IMR-90 (cell line): Measurements from ENCODE around the gene GTPBP4. TPM values are rescaled to one million over a fixed set of nuclear protein-coding genes. Genes with fewer than 3 reads are reported as not detected.

Experiments used
- ATAC-seq: fragments of 200-7000 bp; cut with Tn5 transposase; 2 replicates; pipeline ENCODE4 v1.9.1; 2020; ENCODE audit warnings: low read depth, mild to moderate bottlenecking, moderate library complexity
- BruUV-seq: library from RNA; stranded (reverse); fragments of 400-500 nt; replicated peaks from 2 replicates; lab custom pipeline; 2021; lab: Mats Ljungman, UMichigan
- CTCF ChIA-PET: fragments of 300-600 bp; formaldehyde crosslinking; extraction: SDS; loops from one replicate; lab custom pipeline; 2021; ENCODE audit warnings: antibody characterized with exemption; lab: Yijun Ruan, JAX
- POLR2A ChIA-PET: fragments of 300-600 bp; sonication (Branson Sonifier 250); formaldehyde crosslinking; loops from one replicate; lab custom pipeline; 2022; ENCODE audit warnings: antibody characterized with exemption; ENCODE audit not compliant: unreplicated experiment; lab: Charles Lee
- DNase-seq: peaks from one replicate; pipeline ENCODE4 v3.0.0; 2013
- H2AFZ ChIP-seq: replicated peaks from 2 replicates; pipeline ENCODE3; 2013; ENCODE audit warnings: low read length, mild to moderate bottlenecking; ENCODE audit not compliant: poor library complexity
- H2AK5ac ChIP-seq: 2 replicates; pipeline ENCODE4 v1.6.1; 2013; ENCODE audit warnings: low read depth, low read length, inconsistent platforms
- H2AK9ac ChIP-seq: replicated peaks from 2 replicates; pipeline ENCODE3; 2013; ENCODE audit warnings: mild to moderate bottlenecking, low read depth, low read length, moderate library complexity; ENCODE audit not compliant: poor library complexity
- H2BK120ac ChIP-seq: 2 replicates; pipeline ENCODE4 v1.6.1; 2013; ENCODE audit warnings: low read depth, low read length, inconsistent platforms
- H2BK15ac ChIP-seq: 3 replicates; pipeline ENCODE4 v1.6.1; 2013; ENCODE audit warnings: low read depth, low read length, inconsistent platforms
- H2BK20ac ChIP-seq: 2 replicates; pipeline ENCODE4 v1.6.1; 2013; ENCODE audit warnings: low read depth, mild to moderate bottlenecking, inconsistent platforms, low read length, moderate library complexity
- H2BK5ac ChIP-seq: 2 replicates; pipeline ENCODE4 v1.6.1; 2013; ENCODE audit warnings: mild to moderate bottlenecking, low read depth, low read length, inconsistent platforms; ENCODE audit not compliant: poor library complexity, severe bottlenecking
- H3K14ac ChIP-seq: replicated peaks from 2 replicates; pipeline ENCODE4 v1.6.1; 2013; ENCODE audit warnings: low read depth, low read length, inconsistent platforms
- H3K18ac ChIP-seq: 2 replicates; pipeline ENCODE4 v1.6.1; 2013; ENCODE audit warnings: low read depth, low read length, control low read depth
- H3K23ac ChIP-seq: 2 replicates; pipeline ENCODE4 v1.6.1; 2013; ENCODE audit warnings: low read depth, low read length, inconsistent platforms
- H3K27ac ChIP-seq: 2 replicates; pipeline ENCODE4 v1.5.1; 2013; ENCODE audit warnings: mild to moderate bottlenecking, control low read depth, low read length; ENCODE audit not compliant: insufficient read depth
- H3K27me3 ChIP-seq: 2 replicates; pipeline ENCODE4 v1.6.1; 2013; ENCODE audit warnings: low read length; ENCODE audit not compliant: control insufficient read depth, insufficient read depth
- H3K36me3 ChIP-seq: 2 replicates; pipeline ENCODE4 v1.6.1; 2013; ENCODE audit warnings: low read length, mixed read lengths; ENCODE audit not compliant: control insufficient read depth, insufficient read depth
- H3K4ac ChIP-seq: 2 replicates; pipeline ENCODE4 v1.6.1; 2013; ENCODE audit warnings: low read depth, low read length, inconsistent platforms
- H3K4me1 ChIP-seq: 2 replicates; pipeline ENCODE4 v1.6.1; 2013; ENCODE audit warnings: low read length, mixed read lengths; ENCODE audit not compliant: control insufficient read depth, insufficient read depth
- H3K4me2 ChIP-seq: 2 replicates; pipeline ENCODE4 v1.6.1; 2013; ENCODE audit warnings: low read depth, mild to moderate bottlenecking, control low read depth, low read length, moderate library complexity
- H3K4me3 ChIP-seq: 2 replicates; pipeline ENCODE4 v1.5.1; 2013; ENCODE audit warnings: low read depth, mild to moderate bottlenecking, control low read depth, low read length, moderate library complexity; ENCODE audit not compliant: insufficient read depth
- H3K56ac ChIP-seq: 2 replicates; pipeline ENCODE4 v1.6.1; 2013; ENCODE audit warnings: low read length, inconsistent platforms; ENCODE audit not compliant: insufficient read depth; ENCODE audit errors: extremely low read depth
- H3K79me1 ChIP-seq, 2 experiments: 2 replicates each; pipeline ENCODE4 v1.6.1; 2013; ENCODE audit warnings: low read length in 2 of 2, inconsistent platforms in 1 of 2, low read depth in 1 of 2
- H3K9ac ChIP-seq: 2 replicates; pipeline ENCODE4 v1.6.1; 2013; ENCODE audit warnings: low read depth, low read length, control low read depth
- H3K9me1 ChIP-seq: 2 replicates; pipeline ENCODE4 v1.6.1; 2013; ENCODE audit warnings: low read length, inconsistent platforms; ENCODE audit not compliant: insufficient read depth
- H3K9me3 ChIP-seq: 2 replicates; pipeline ENCODE4 v1.6.1; 2013; ENCODE audit warnings: low read length; ENCODE audit not compliant: control insufficient read depth, insufficient read depth
- H4K20me1 ChIP-seq: 2 replicates; pipeline ENCODE4 v1.6.1; 2013; ENCODE audit warnings: low read length, inconsistent platforms; ENCODE audit not compliant: insufficient read depth
- H4K5ac ChIP-seq: 2 replicates; pipeline ENCODE4 v1.6.1; 2013; ENCODE audit warnings: mild to moderate bottlenecking, low read depth, low read length, control low read depth
- H4K8ac ChIP-seq, 2 experiments: 2 replicates each; pipeline ENCODE4 v1.6.1; 2013; ENCODE audit warnings: low read depth in 2 of 2, low read length in 2 of 2, control low read depth in 1 of 2, inconsistent platforms in 1 of 2
- H4K91ac ChIP-seq: 2 replicates; pipeline ENCODE4 v1.6.1; 2013; ENCODE audit warnings: low read depth, low read length, inconsistent platforms; ENCODE audit not compliant: insufficient read depth
- BHLHE40 ChIP-seq: fragments of 150-350 bp; IDR thresholded peaks from 2 replicates; pipeline ENCODE4 v1.6.1; 2016; ENCODE audit warnings: mild to moderate bottlenecking, low read depth, low read length
- POLR2A ChIP-seq: IDR thresholded peaks from 2 replicates; pipeline ENCODE4 v1.6.1; 2012; ENCODE audit warnings: mild to moderate bottlenecking, low read depth, low read length
- WGBS, 2 experiments: methylation state at CpG; one replicate each; pipeline versions ENCODE4 v1.1.5 to v1.1.7; 2013; ENCODE audit warnings: missing lambda C conversion rate in 2 of 2; ENCODE audit not compliant: insufficient read length in 1 of 2; ENCODE audit errors: extremely low coverage in 2 of 2; 5-methylcytosine and 5-hydroxymethylcytosine counted together
- dilution Hi-C: fragments of 300-500 bp; cut with HindIII; formaldehyde crosslinking; loops from one replicate; pipeline ENCODE4 v1.14.3; 2018; ENCODE audit warnings: low sequenced_read_pairs; ENCODE audit not compliant: unreplicated experiment
- in situ Hi-C: fragments of 300-500 bp; cut with MboI; formaldehyde crosslinking; loops from 3 replicates; pipeline ENCODE4 v1.14.3; 2019; ENCODE audit warnings: low sequenced_read_pairs, inconsistent platforms, mixed read lengths
- intact Hi-C: fragments of 100-400 bp; cut with micrococcal nuclease; formaldehyde crosslinking; loops from 2 replicates; pipeline ENCODE4 v1.10.0; 2022
- polyA plus RNA-seq, 3 experiments: library from polyadenylated mRNA; depleted of rRNA; stranded (reverse); fragments of >200 nt; gene quantifications; 2 replicates each; pipeline ENCODE4 v1.2.3, GENCODE V29; 2012; ENCODE audit warnings: low replicate concordance in 1 of 3
- total RNA-seq: library from RNA; depleted of rRNA; stranded (reverse); fragments of >200 nt; gene quantifications from 2 replicates; pipeline ENCODE4 v1.2.3, GENCODE V29; 2012

GTPBP4 gene
- total and polyA plus RNA-seq, 2 of the 4 experiments (the other 2 are of a cell fraction): 46.2 to 48.6 TPM

DNA sequence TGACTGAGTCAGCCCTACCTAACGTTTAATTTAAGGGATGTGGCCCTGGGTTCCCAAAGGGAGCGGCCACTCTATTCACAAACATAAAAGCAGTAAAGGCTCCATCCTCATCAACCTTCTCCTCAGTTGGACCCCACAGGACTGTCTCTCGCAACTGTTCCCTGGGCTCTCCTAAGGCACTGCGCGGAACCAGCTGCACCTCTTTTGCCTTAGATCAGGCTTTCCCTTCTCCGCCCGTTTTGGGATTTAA lies 689 bp upstream of the GTPBP4 start:
- Histone ChIP-seq H2AK9ac (peak overlapping the region; percentile 100), H2AK5ac (peak overlapping the region; percentile 97), H3K4ac (peak overlapping the region; percentile 99), H2BK20ac (peak overlapping the region; percentile 85), H3K4me2 (peak overlapping the region; percentile 86), H4K8ac (peak overlapping the region; percentile 73 to 99), H3K27me3 (no peaks in the 10 kb centered on the region), H3K9me3 (no peaks in the 10 kb centered on the region), H4K5ac (peak overlapping the region; percentile 67), H3K4me1 (peaks cover 13% of the 10 kb centered on the region), H2BK15ac (peak overlapping the region; percentile 70; the same call in 2 of the 3 replicates), H3K18ac (peak overlapping the region; percentile 77), H3K4me3 (peak overlapping the region; percentile 63), H3K36me3 (peaks cover 4% of the 10 kb centered on the region), H4K20me1 (peaks cover 30% of the 10 kb centered on the region), H3K79me1 (peaks cover 22 to 60% of the 10 kb centered on the region in 2 experiments), H3K27ac (peak overlapping the region; percentile 86), H3K14ac (peak overlapping the region; percentile 99), H2AFZ (peak overlapping the region; percentile 92), H3K9ac (peak overlapping the region; percentile 83), H3K9me1 (peaks cover 26% of the 10 kb centered on the region), H3K23ac (peak overlapping the region; percentile 99), H4K91ac (peak overlapping the region; percentile 99), H2BK5ac (peak overlapping the region; percentile 97), H2BK120ac (peak overlapping the region; percentile 92), H3K56ac (peak overlapping the region; percentile 95)
- ChIA-PET CTCF (no interaction called here), POLR2A (interaction anchor here (0.6 kb wide), 1 partner anchor 58 kb away, joined by 4 read pairs; no protein-coding TSS in a partner anchor)
- DNase-seq (no peak), ATAC-seq (no peak; the same call in 1 of the 2 replicates)
- WGBS, 2 experiments: 0% methylated on average over 2 of the region's 7 CpGs; no CpG with 5 or more reads in 1 of the 2 experiments
- intact Hi-C loops: loop anchor here (1.0 to 5.0 kb wide), 2 partner anchors 56 to 475 kb away; partner anchors contain the start of gene LARP4B
- dilution Hi-C loops: no loop called here
- no TSS peak for BruUV-seq
- TF ChIP-seq BHLHE40 (no peak), POLR2A (peak; percentile 22; the same call in 1 of the 2 replicates)
- in situ Hi-C loops: no loop called here
